GM12891 (cell line): Measurements from ENCODE around the gene CYP4V2.

Experiments
- POLR2A ChIP-seq: IDR thresholded peaks from 2 replicates; pipeline ENCODE4 v1.6.1; 2011; ENCODE audit warnings: low read depth, low read length, control low read depth
- POLR2AphosphoS5 ChIP-seq: IDR thresholded peaks from 2 replicates; pipeline ENCODE4 v1.6.1; 2011; ENCODE audit warnings: low read depth, low read length, control low read depth
- POU2F2 ChIP-seq: IDR thresholded peaks from 2 replicates; pipeline ENCODE4 v1.6.1; 2011; ENCODE audit warnings: low read depth, mild to moderate bottlenecking, control low read depth, low read length, moderate library complexity
- SPI1 ChIP-seq: IDR thresholded peaks from 2 replicates; pipeline ENCODE4 v1.6.1; 2011; ENCODE audit warnings: low read depth, low read length, control low read depth
- TAF1 ChIP-seq: IDR thresholded peaks from 2 replicates; pipeline ENCODE4 v1.6.1; 2011; ENCODE audit warnings: low read depth, low read length, control low read depth

GRCh38 chr4:186221624-186222023, 30.3 kb downstream of the CYP4V2 start:
- TF ChIP-seq TAF1 = no peak
- no peak for TF ChIP-seq POLR2A
- TF ChIP-seq POU2F2 = no peak
- TF ChIP-seq SPI1 = no peak
- TF ChIP-seq POLR2AphosphoS5 = no peak
